Upper lobe of left lung (tissue), 6 donors: ENCODE results near the gene PCSK2. TPM values are rescaled to one million over a fixed set of nuclear protein-coding genes. Genes with fewer than 3 reads are reported as not detected.
A peak's percentile ranks its signal among the peaks of the same experiment; 100 is the strongest.

Source experiments
- ATAC-seq, 2 donors: fragments of 200-7000 bp; cut with Tn5 transposase; one replicate each; pipeline ENCODE4 v1.9.1; 2022; ENCODE audit warnings: mild to moderate bottlenecking in 2 of 2, moderate library complexity in 2 of 2; ENCODE audit not compliant: low FRiP score in 2 of 2
- DNase-seq, 2 donors: peaks; one replicate each; pipeline ENCODE4 v3.0.0-alpha.2; 2019 to 2020
- H3K27ac ChIP-seq, 4 donors: fragments of 200-600 bp; sonication (generic); one replicate each; pipeline ENCODE4 v1.5.1; 2016 to 2019
- H3K27me3 ChIP-seq, 4 donors: fragments of 200-600 bp; sonication (generic); one replicate each; pipeline ENCODE4 v1.5.1; 2017 to 2019
- H3K36me3 ChIP-seq, 4 donors: fragments of 200-600 bp; sonication (generic); one replicate each; pipeline ENCODE4 v1.5.1; 2016 to 2019
- H3K4me1 ChIP-seq, 4 donors: fragments of 200-600 bp; sonication (generic); one replicate each; pipeline ENCODE4 v1.5.1; 2018 to 2019
- H3K4me3 ChIP-seq, 4 donors: fragments of 200-600 bp; sonication (generic); one replicate each; pipeline ENCODE4 v1.5.1; 2017 to 2019; ENCODE audit warnings: mild to moderate bottlenecking in 2 of 4, moderate library complexity in 1 of 4
- H3K9me3 ChIP-seq, 4 donors: fragments of 200-600 bp; sonication (generic); one replicate each; pipeline ENCODE4 v1.5.1; 2018 to 2019
- EP300 ChIP-seq, 4 donors: sonication (generic); formaldehyde crosslinking; IDR thresholded peaks; one replicate each; pipeline ENCODE4 v1.5.1; 2017; ENCODE audit warnings: antibody characterized with exemption in 4 of 4, control low read depth in 2 of 4
- POLR2A ChIP-seq, 4 donors: fragments of 450-650 bp; IDR thresholded peaks; one replicate each; pipeline ENCODE4 v1.5.1; 2016 to 2017; ENCODE audit warnings: antibody characterized with exemption in 4 of 4, mild to moderate bottlenecking in 2 of 4
- POLR2AphosphoS5 ChIP-seq, 2 donors: sonication (generic); formaldehyde crosslinking; IDR thresholded peaks; one replicate each; pipeline ENCODE4 v1.5.1; 2017; ENCODE audit warnings: antibody characterized with exemption in 2 of 2
- WGBS, 2 donors: methylation state at CpG; one replicate each; pipeline ENCODE4 v1.1.5; 2017 to 2018; 5-methylcytosine and 5-hydroxymethylcytosine counted together
- total RNA-seq, 6 donors: library from RNA; depleted of rRNA in 4 of 6; stranded (reverse); fragments of >200 nt in 4 of 6; gene quantifications; one replicate each; pipeline versions ENCODE4 v1.1.0 to v1.2.1, GENCODE V29; 2016 to 2021
- TF ChIP-seq, protein P1 (sequence below), 6 experiments: fragments of 450-650 bp in 4 of 6; fragments of 200-600 bp in 2 of 6; sonication (generic) in 2 of 6; IDR thresholded peaks; one replicate each; pipeline ENCODE4 v1.5.1; 2016 to 2019; ENCODE audit warnings: antibody characterized with exemption in 6 of 6
- donor health status: DM: no; HTN: no; CAD: no; lungs with moderate emphysema.
- donor health status: DM: no; HTN: yes; CAD: no; lungs with severe emphysema.

PCSK2 gene
- total RNA-seq, 6 donors from 2014 or later: 1.4 to 75.3 (median 15.9) TPM

DNA sequence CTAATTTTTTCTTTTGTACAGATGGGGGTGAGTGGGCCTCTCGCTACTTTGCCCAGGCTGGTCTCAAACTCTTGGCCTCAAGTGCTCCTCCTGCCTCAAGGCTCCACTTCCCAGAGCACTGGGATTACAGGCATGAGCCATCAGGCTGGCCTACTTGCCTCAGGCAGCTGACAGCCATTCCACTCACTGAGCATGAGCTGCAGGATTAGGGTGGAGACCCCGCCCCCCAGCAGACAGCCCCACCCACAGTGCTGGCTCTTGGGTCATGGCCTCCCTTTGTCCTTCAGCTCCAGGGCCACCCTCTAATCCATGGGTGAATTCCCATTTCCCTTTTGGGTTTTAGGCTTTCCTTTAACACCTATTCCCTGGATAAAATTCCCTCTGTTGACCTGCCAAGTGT lies 222.2 kb downstream of the PCSK2 start:
- no peaks in the 10 kb centered on the region for H3K27me3 ChIP-seq
- ATAC-seq (no peak), DNase-seq (no peak)
- H3K4me1 ChIP-seq: no peaks in the 10 kb centered on the region
- H3K36me3 ChIP-seq: no peaks in the 10 kb centered on the region
- H3K9me3 ChIP-seq: no peaks in the 10 kb centered on the region
- TF ChIP-seq EP300 (IDR thresholded peaks at IDR 0.05) (no peak), POLR2A (IDR thresholded peaks at IDR 0.05) (no peak), POLR2AphosphoS5 (IDR thresholded peaks at IDR 0.05) (no peak)
- TF ChIP-seq, protein P1, sequence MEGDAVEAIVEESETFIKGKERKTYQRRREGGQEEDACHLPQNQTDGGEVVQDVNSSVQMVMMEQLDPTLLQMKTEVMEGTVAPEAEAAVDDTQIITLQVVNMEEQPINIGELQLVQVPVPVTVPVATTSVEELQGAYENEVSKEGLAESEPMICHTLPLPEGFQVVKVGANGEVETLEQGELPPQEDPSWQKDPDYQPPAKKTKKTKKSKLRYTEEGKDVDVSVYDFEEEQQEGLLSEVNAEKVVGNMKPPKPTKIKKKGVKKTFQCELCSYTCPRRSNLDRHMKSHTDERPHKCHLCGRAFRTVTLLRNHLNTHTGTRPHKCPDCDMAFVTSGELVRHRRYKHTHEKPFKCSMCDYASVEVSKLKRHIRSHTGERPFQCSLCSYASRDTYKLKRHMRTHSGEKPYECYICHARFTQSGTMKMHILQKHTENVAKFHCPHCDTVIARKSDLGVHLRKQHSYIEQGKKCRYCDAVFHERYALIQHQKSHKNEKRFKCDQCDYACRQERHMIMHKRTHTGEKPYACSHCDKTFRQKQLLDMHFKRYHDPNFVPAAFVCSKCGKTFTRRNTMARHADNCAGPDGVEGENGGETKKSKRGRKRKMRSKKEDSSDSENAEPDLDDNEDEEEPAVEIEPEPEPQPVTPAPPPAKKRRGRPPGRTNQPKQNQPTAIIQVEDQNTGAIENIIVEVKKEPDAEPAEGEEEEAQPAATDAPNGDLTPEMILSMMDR (IDR thresholded peaks at IDR 0.05): no peak
- no peak overlapping the region for H3K27ac ChIP-seq
- H3K4me3 ChIP-seq: no peak overlapping the region
- 83 to 84% methylated on average over 2 of the region's 2 CpGs for WGBS, 2 donors

DNA sequence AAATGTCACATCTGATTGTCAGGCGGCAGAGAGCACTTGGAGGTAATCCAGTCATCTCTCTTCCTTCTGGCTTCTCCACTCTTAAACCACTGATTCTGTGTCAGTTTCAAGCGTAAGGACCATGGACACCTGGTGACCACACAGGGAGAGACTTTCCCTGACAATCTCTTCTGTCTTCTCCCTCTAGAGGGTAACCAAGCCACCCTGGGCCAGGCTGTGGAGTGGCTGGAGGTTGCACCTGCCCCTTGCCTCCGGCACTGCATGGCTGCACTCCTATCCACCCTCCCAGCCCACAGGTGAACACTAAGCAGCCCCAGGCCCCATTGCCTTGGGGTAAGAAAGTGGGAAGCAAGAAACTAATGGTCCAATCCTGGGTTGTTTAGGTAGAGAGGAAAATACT lies 225.6 kb downstream of the PCSK2 start:
- DNase-seq: no peak
- no peaks in the 10 kb centered on the region for H3K27me3 ChIP-seq
- no peaks in the 10 kb centered on the region for H3K9me3 ChIP-seq
- H3K4me3 ChIP-seq: no peak overlapping the region
- ATAC-seq: no peak
- TF ChIP-seq, protein P1 (IDR thresholded peaks at IDR 0.05): no peak
- H3K36me3 ChIP-seq: no peaks in the 10 kb centered on the region
- no peaks in the 10 kb centered on the region for H3K4me1 ChIP-seq
- no peak overlapping the region for H3K27ac ChIP-seq
- 81 to 96% methylated on average over 2 to 3 of the region's 3 CpGs for WGBS, 2 donors

DNA sequence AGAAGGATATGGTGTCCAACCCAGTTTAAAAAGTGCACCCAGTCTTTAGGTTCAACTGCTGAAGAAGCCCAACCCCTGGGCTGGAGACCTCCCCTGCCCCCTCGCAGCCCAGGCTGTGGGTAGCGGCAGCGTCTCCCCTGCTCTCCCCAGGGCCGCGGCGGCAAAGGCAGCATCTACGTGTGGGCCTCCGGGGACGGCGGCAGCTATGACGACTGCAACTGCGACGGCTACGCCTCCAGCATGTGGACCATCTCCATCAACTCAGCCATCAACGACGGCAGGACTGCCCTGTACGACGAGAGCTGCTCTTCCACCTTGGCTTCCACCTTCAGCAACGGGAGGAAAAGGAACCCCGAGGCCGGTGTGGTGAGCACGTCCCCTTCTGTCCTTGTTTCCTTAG lies 226.8 kb downstream of the PCSK2 start:
- Histone ChIP-seq H3K27ac (no peak overlapping the region), H3K27me3 (no peaks in the 10 kb centered on the region), H3K36me3 (no peaks in the 10 kb centered on the region), H3K9me3 (no peaks in the 10 kb centered on the region), H3K4me1 (no peaks in the 10 kb centered on the region), H3K4me3 (no peak overlapping the region)
- DNase-seq (peak in 1 of 2 donors; percentile 62), ATAC-seq (peak in 1 of 2 donors; percentile 47)
- TF ChIP-seq POLR2A (IDR thresholded peaks at IDR 0.05) (no peak), EP300 (IDR thresholded peaks at IDR 0.05) (no peak), POLR2AphosphoS5 (IDR thresholded peaks at IDR 0.05) (no peak)
- TF ChIP-seq, protein P1 (IDR thresholded peaks at IDR 0.05): no peak
- whole genome bisulfite sequencing, 2 donors: 90 to 91% methylated on average over 21 to 22 of the region's 22 CpGs

DNA sequence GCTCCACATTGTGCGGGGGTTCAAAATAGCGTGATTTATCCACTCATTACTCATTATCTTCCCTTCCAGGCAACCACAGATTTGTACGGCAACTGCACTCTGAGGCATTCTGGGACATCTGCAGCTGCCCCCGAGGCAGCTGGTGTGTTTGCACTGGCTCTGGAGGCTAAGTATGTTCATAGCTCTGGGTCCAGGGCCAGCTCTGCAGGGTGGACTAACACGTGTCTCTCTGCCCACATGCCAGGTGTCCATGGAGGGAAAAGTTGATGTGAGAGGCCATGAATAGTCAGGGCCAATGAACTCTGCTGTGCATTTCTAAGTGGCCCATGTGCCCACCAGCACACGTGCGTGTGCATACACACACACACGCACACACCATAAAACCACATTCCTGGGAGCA lies 229.4 kb downstream of the PCSK2 start:
- WGBS, 2 donors: 82 to 86% methylated on average over 8 of the region's 8 CpGs

DNA sequence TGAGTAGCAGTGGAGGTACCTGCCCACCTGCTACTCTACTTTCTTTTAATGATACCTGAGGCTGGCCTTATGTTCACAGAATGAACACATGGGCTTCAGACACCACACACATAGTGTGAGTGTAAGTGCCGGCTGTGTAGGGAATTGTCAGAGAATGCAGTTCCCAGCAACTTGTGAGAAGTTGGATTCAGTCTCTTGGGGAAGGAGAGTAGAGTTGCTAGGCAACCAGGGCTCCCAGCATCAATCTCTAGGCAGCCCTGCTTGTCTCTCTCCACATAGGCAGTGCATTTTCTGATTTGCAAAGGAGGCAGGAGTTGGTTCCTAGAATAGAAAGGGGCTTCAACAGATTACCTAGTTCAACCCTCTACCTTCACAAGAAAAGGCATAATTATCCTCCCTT lies 230.2 kb downstream of the PCSK2 start:
- 56 to 77% methylated on average over 1 of the region's 1 CpG for WGBS, 2 donors
- ATAC-seq: no peak
- Histone ChIP-seq H3K27ac (no peak overlapping the region), H3K4me3 (no peak overlapping the region), H3K36me3 (no peaks in the 10 kb centered on the region), H3K4me1 (no peaks in the 10 kb centered on the region), H3K9me3 (no peaks in the 10 kb centered on the region), H3K27me3 (no peaks in the 10 kb centered on the region)
- TF ChIP-seq, protein P1 (IDR thresholded peaks at IDR 0.05): no peak
- TF ChIP-seq POLR2A (IDR thresholded peaks at IDR 0.05) (no peak), POLR2AphosphoS5 (IDR thresholded peaks at IDR 0.05) (no peak), EP300 (IDR thresholded peaks at IDR 0.05) (no peak)
- DNase-seq: no peak

More for the DNA sequence above, 229.4 kb downstream of the PCSK2 start:
- ATAC-seq: no peak
- no peak for DNase-seq
- Histone ChIP-seq H3K27me3 (no peaks in the 10 kb centered on the region), H3K4me1 (no peaks in the 10 kb centered on the region), H3K4me3 (no peak overlapping the region), H3K36me3 (no peaks in the 10 kb centered on the region), H3K9me3 (no peaks in the 10 kb centered on the region), H3K27ac (no peak overlapping the region)
- no peak for TF ChIP-seq POLR2A (IDR thresholded peaks at IDR 0.05)
